ENCODE measurements around the gene PEAK1.

DNA sequence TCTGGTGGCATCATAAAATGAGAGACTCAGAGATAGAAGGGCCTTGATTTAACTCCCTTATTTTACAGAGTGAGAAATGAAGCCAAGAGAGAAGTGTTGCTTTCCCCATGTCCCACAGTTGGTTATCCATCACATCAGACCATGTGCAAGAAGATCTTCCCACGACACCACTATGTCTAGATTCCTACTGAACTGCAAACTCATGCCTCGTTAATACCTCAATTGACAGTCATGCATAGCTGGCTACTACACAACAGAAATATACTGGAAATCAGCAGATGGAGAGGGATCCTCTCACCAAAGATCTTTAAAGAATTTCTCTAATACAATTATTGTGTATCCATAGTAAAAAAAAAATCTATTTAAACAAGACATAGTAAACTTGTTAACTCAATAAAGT, 33.3 kb downstream of the PEAK1 start:
- TF ChIP-seq, protein P1, sequence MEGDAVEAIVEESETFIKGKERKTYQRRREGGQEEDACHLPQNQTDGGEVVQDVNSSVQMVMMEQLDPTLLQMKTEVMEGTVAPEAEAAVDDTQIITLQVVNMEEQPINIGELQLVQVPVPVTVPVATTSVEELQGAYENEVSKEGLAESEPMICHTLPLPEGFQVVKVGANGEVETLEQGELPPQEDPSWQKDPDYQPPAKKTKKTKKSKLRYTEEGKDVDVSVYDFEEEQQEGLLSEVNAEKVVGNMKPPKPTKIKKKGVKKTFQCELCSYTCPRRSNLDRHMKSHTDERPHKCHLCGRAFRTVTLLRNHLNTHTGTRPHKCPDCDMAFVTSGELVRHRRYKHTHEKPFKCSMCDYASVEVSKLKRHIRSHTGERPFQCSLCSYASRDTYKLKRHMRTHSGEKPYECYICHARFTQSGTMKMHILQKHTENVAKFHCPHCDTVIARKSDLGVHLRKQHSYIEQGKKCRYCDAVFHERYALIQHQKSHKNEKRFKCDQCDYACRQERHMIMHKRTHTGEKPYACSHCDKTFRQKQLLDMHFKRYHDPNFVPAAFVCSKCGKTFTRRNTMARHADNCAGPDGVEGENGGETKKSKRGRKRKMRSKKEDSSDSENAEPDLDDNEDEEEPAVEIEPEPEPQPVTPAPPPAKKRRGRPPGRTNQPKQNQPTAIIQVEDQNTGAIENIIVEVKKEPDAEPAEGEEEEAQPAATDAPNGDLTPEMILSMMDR (conservative IDR thresholded peaks at IDR 0.05 in 1 of 2, IDR thresholded peaks at IDR 0.05 in 1 of 2; ENCODE audit: low read depth in 1 of 2, low read length in 2 of 2): no peak
- TF ChIP-seq EZH2 (IDR thresholded peaks at IDR 0.05; ENCODE audit: low read length, missing control alignments): no peak

All from fibroblast of lung (primary cell).